SK-N-SH (cell line): ENCODE results near the gene CASK. TPM values are rescaled to one million over a fixed set of nuclear protein-coding genes. Genes with fewer than 3 reads are reported as not detected.
"Not testable (repeated sequence)": the region's sequence is repeated elsewhere in the genome, so short reads cannot be mapped to it uniquely, and the experiment has no call there.

ENCODE experiments used
- CTCF ChIA-PET: fragments of 300-600, 350-600 bp; formaldehyde crosslinking; extraction: SDS; loops from one replicate; lab custom pipeline; 2021; lab: Yijun Ruan, JAX
- POLR2A ChIA-PET: fragments of 350-600 bp; sonication (Branson Sonifier 250); formaldehyde crosslinking; extraction: SDS; loops from one replicate; lab custom pipeline; 2020; ENCODE audit warnings: antibody characterized with exemption, inconsistent platforms; lab: Yijun Ruan, JAX
- DNase-seq: peaks from one replicate; pipeline ENCODE4 v3.0.0; 2012
- H2AFZ ChIP-seq: fragments of 200-600 bp; sonication (generic); 2 replicates; pipeline ENCODE4 v1.8.1; 2016; ENCODE audit warnings: antibody characterized with exemption, mild to moderate bottlenecking, low read depth
- H3F3A ChIP-seq: fragments of 200-600 bp; sonication (generic); replicated peaks from 2 replicates; pipeline ENCODE3; 2016; ENCODE audit warnings: antibody characterized with exemption, mild to moderate bottlenecking; ENCODE audit not compliant: insufficient read depth
- H3K27ac ChIP-seq, 2 experiments: fragments of 200-500 bp in 1 of 2; fragments of 200-600 bp in 1 of 2; sonication (Bioruptor generic) in 1 of 2; sonication (generic), shearing (Covaris generic) in 1 of 2; 2 replicates each; pipeline versions ENCODE4 v1.5.1 to v1.6.1; 2014 to 2016; ENCODE audit warnings: low read depth in 2 of 2, inconsistent platforms in 1 of 2, low read length in 1 of 2, mild to moderate bottlenecking in 1 of 2, mixed read lengths in 1 of 2
- H3K27me3 ChIP-seq: fragments of 200-600 bp; sonication (generic), shearing (Covaris generic); 2 replicates; pipeline ENCODE4 v1.6.1; 2016; ENCODE audit warnings: mixed run types; ENCODE audit not compliant: insufficient read depth
- H3K36me3 ChIP-seq, 2 experiments: fragments of 200-500 bp in 1 of 2; fragments of 200-600 bp in 1 of 2; sonication (Bioruptor generic) in 1 of 2; sonication (generic) in 1 of 2; replicated peaks in 1 of 2; 2 replicates each; pipeline versions ENCODE3 to v1.5.1; 2014 to 2016; ENCODE audit warnings: low read length in 1 of 2, mild to moderate bottlenecking in 1 of 2; ENCODE audit not compliant: insufficient read depth in 2 of 2, control insufficient read depth in 1 of 2
- H3K4me1 ChIP-seq, 2 experiments: fragments of 200-500 bp in 1 of 2; fragments of 200-600 bp in 1 of 2; sonication (Bioruptor generic) in 1 of 2; sonication (generic), shearing (Covaris generic) in 1 of 2; 2 replicates each; pipeline versions ENCODE4 v1.5.1 to v1.6.1; 2014 to 2016; ENCODE audit warnings: low read depth in 1 of 2, low read length in 1 of 2, mixed run types in 1 of 2; ENCODE audit not compliant: insufficient read depth in 2 of 2, control insufficient read depth in 1 of 2
- H3K4me2 ChIP-seq: fragments of 200-600 bp; sonication (generic), shearing (Covaris generic); 2 replicates; pipeline ENCODE4 v1.6.1; 2017; ENCODE audit warnings: mixed run types
- H3K4me3 ChIP-seq, 2 experiments: fragments of 200-500 bp in 1 of 2; fragments of 200-600 bp in 1 of 2; sonication (Bioruptor generic) in 1 of 2; sonication (generic), shearing (Covaris generic) in 1 of 2; 2 replicates each; pipeline versions ENCODE4 v1.5.1 to v1.8.1; 2014 to 2016; ENCODE audit warnings: low read depth in 2 of 2, inconsistent platforms in 1 of 2, low read length in 1 of 2, mild to moderate bottlenecking in 1 of 2, mixed read lengths in 1 of 2, moderate library complexity in 1 of 2
- H3K79me2 ChIP-seq: fragments of 200-600 bp; sonication (generic); 2 replicates; pipeline ENCODE4 v1.8.1; 2017; ENCODE audit warnings: mild to moderate bottlenecking; ENCODE audit not compliant: insufficient read depth
- H3K9ac ChIP-seq: fragments of 200-600 bp; sonication (generic); 2 replicates; pipeline ENCODE4 v1.6.1; 2017; ENCODE audit warnings: mixed run types
- H3K9me2 ChIP-seq: fragments of 200-600 bp; sonication (generic); 2 replicates; pipeline ENCODE4 v1.6.1; 2017; ENCODE audit warnings: mixed run types
- H3K9me3 ChIP-seq: fragments of 200-600 bp; sonication (generic); 2 replicates; pipeline ENCODE4 v1.6.1; 2017; ENCODE audit warnings: mixed run types, mild to moderate bottlenecking, moderate library complexity
- H4K20me1 ChIP-seq: fragments of 200-600 bp; sonication (generic); 2 replicates; pipeline ENCODE4 v1.6.1; 2017; ENCODE audit warnings: mild to moderate bottlenecking, mixed run types; ENCODE audit not compliant: insufficient read depth
- FOXM1 ChIP-seq: IDR thresholded peaks from 2 replicates; pipeline ENCODE4 v1.4.0; 2012; ENCODE audit warnings: low read depth, mild to moderate bottlenecking
- NFIC ChIP-seq: IDR thresholded peaks from 2 replicates; pipeline ENCODE4 v1.4.0; 2012; ENCODE audit warnings: borderline replicate concordance
- POLR2AphosphoS5 ChIP-seq: IDR thresholded peaks from 2 replicates; pipeline ENCODE4 v1.6.1; 2012; ENCODE audit warnings: low read depth, low read length
- RXRA ChIP-seq: IDR thresholded peaks from 2 replicates; pipeline ENCODE4 v1.4.0; 2012; ENCODE audit warnings: low read depth, mild to moderate bottlenecking, borderline replicate concordance
- TCF12 ChIP-seq: IDR thresholded peaks from 2 replicates; pipeline ENCODE4 v1.4.0; 2012
- YY1 ChIP-seq: IDR thresholded peaks from 2 replicates; pipeline ENCODE4 v1.4.0; 2012; ENCODE audit warnings: low read depth, mild to moderate bottlenecking
- WGBS: methylation state at CpG from one replicate; pipeline ENCODE4 v1.1.6; 2017; ENCODE audit warnings: low lambda C conversion rate; 5-methylcytosine and 5-hydroxymethylcytosine counted together
- polyA plus RNA-seq, 3 experiments: library from polyadenylated mRNA; depleted of rRNA; stranded (reverse); fragments of >200 nt; gene quantifications; 2 replicates each; pipeline ENCODE4 v1.2.3, GENCODE V29; 2012
- TF ChIP-seq, protein P1 (sequence below): IDR thresholded peaks from 2 replicates; pipeline ENCODE4; 2012
- TF ChIP-seq, protein P2 (sequence below): IDR thresholded peaks from 2 replicates; pipeline ENCODE4 v1.4.0; 2012; ENCODE audit warnings: low read depth, borderline replicate concordance
- TF ChIP-seq, protein P3 (sequence below): IDR thresholded peaks from 2 replicates; pipeline ENCODE4 v1.4.0; 2012; ENCODE audit warnings: low read depth

Gene CASK
- polyA plus RNA-seq, 1 of the 3 experiments (the other 2 are of a cell fraction): 7.0 TPM

DNA sequence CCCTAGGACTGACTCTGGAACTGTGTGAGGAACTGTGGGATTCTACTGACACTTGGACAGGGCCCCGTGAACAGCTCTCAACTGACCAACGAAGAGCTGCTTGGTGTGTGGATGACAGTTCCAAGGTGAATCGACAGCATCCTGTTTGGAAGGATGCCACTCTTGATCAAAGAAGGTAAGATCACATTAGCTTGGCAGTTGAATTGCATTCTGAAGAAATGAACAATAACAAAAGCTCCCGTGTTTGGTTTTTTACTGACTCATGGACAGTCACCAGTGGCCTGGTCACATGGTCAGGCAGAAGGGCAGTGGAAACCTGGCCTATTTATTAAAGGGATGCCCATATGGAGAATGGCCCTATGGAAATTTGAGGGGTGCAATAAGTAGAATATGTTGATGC lies 267.7 kb downstream of the CASK start:
- Histone ChIP-seq H3K79me2 (no peaks in the 10 kb centered on the region), H3K9me2 (no peaks in the 10 kb centered on the region), H4K20me1 (no peaks in the 10 kb centered on the region), H3K27me3 (no peaks in the 10 kb centered on the region), H3K27ac (no peak overlapping the region), H3K4me3 (no peak overlapping the region), H3K9me3 (no peaks in the 10 kb centered on the region), H3F3A (no peaks in the 10 kb centered on the region), H3K36me3 (peaks cover 0 to 8% of the 10 kb centered on the region in 2 experiments), H2AFZ (no peak overlapping the region), H3K4me1 (no peaks in the 10 kb centered on the region), H3K9ac (no peak overlapping the region), H3K4me2 (no peak overlapping the region)
- 23% methylated on average over 4 of the region's 4 CpGs for whole genome bisulfite sequencing
- TF ChIP-seq, protein P1, sequence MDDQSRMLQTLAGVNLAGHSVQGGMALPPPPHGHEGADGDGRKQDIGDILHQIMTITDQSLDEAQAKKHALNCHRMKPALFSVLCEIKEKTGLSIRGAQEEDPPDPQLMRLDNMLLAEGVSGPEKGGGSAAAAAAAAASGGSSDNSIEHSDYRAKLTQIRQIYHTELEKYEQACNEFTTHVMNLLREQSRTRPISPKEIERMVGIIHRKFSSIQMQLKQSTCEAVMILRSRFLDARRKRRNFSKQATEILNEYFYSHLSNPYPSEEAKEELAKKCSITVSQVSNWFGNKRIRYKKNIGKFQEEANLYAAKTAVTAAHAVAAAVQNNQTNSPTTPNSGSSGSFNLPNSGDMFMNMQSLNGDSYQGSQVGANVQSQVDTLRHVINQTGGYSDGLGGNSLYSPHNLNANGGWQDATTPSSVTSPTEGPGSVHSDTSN: peak; percentile 8; the same call in 1 of the 2 replicates
- no peak for TF ChIP-seq RXRA
- ChIA-PET POLR2A (no interaction called here), CTCF (no interaction called here)
- no peak for DNase-seq

DNA sequence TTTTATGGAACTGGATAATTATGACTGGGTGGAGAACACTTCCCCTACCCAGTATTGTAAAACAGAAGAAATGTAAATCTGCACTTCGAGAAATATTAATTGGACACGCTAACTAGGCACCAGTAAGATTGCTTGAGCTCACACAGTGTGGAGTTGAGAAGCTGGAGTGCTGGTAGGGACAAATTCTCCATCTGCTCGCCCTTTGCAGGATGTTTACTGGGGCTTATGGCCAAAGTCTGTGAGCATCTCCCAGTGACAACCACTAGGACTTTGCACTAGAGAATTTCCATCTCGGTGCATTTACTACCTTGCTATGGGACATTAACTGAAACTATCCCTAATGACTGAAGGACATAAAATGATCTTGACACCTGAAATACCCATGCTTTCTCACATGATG lies 268.3 kb downstream of the CASK start:
- TF ChIP-seq, protein P2, sequence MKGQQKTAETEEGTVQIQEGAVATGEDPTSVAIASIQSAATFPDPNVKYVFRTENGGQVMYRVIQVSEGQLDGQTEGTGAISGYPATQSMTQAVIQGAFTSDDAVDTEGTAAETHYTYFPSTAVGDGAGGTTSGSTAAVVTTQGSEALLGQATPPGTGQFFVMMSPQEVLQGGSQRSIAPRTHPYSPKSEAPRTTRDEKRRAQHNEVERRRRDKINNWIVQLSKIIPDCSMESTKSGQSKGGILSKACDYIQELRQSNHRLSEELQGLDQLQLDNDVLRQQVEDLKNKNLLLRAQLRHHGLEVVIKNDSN: no peak
- TF ChIP-seq POLR2AphosphoS5: no peak
- TF ChIP-seq YY1: no peak
- no peak for TF ChIP-seq NFIC
- TF ChIP-seq FOXM1: no peak
- TF ChIP-seq TCF12: no peak
- TF ChIP-seq, all 33 proteins: peak for 0
- ChIA-PET POLR2A (no interaction called here), CTCF (no interaction called here)
- no peaks in the 10 kb centered on the region for H3K9me2 ChIP-seq
- no peak overlapping the region for H2AFZ ChIP-seq
- whole genome bisulfite sequencing: 45% methylated on average over 4 of the region's 4 CpGs
- no peak overlapping the region for H3K9ac ChIP-seq
- no peak for DNase-seq
- H3K4me2 ChIP-seq: no peak overlapping the region
- no peaks in the 10 kb centered on the region for H3K27me3 ChIP-seq
- H3K27ac ChIP-seq: no peak overlapping the region
- no peak overlapping the region for H3K4me3 ChIP-seq
- H3K79me2 ChIP-seq: no peaks in the 10 kb centered on the region
- H4K20me1 ChIP-seq: no peaks in the 10 kb centered on the region
- H3K36me3 ChIP-seq: peaks cover 0 to 6% of the 10 kb centered on the region in 2 experiments
- no peaks in the 10 kb centered on the region for H3K4me1 ChIP-seq
- H3F3A ChIP-seq: no peaks in the 10 kb centered on the region
- H3K9me3 ChIP-seq: no peaks in the 10 kb centered on the region

DNA sequence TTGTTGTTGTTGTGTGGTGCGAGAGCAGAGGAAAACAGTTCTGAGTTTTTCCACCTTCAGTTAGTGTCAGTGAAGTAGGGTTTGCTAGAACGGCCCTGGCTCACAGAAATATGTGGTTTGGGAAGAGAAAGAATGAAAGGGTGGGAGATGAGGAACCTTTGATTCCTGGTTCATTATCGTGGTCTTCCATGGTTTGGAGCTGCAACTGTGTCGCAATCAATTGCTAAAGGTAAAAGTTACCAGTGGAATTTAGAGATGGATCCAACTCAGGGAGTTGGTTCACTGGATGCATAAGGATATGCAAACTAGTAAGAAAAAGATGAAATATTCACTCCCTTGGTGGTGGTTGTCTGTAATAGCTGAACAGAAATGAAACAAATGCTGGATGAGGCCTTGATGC lies 270.2 kb downstream of the CASK start:
- peaks cover 0 to under 1% of the 10 kb centered on the region in 2 experiments for H3K36me3 ChIP-seq
- DNase-seq: no peak
- H3K27me3 ChIP-seq: no peaks in the 10 kb centered on the region
- no peaks in the 10 kb centered on the region for H3K4me1 ChIP-seq
- CTCF ChIA-PET: no interaction called here
- no peak overlapping the region for H2AFZ ChIP-seq
- no peak overlapping the region for H3K4me3 ChIP-seq
- H4K20me1 ChIP-seq: no peaks in the 10 kb centered on the region
- TF ChIP-seq, protein P3, sequence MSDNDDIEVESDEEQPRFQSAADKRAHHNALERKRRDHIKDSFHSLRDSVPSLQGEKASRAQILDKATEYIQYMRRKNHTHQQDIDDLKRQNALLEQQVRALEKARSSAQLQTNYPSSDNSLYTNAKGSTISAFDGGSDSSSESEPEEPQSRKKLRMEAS: no peak
- no peaks in the 10 kb centered on the region for H3K9me3 ChIP-seq
- no peak overlapping the region for H3K4me2 ChIP-seq
- no peaks in the 10 kb centered on the region for H3F3A ChIP-seq
- POLR2A ChIA-PET: no interaction called here
- 24% methylated on average over 4 of the region's 4 CpGs for WGBS
- H3K79me2 ChIP-seq: no peaks in the 10 kb centered on the region
- H3K9me2 ChIP-seq: no peaks in the 10 kb centered on the region
- no peak overlapping the region for H3K27ac ChIP-seq
- H3K9ac ChIP-seq: no peak overlapping the region

DNA sequence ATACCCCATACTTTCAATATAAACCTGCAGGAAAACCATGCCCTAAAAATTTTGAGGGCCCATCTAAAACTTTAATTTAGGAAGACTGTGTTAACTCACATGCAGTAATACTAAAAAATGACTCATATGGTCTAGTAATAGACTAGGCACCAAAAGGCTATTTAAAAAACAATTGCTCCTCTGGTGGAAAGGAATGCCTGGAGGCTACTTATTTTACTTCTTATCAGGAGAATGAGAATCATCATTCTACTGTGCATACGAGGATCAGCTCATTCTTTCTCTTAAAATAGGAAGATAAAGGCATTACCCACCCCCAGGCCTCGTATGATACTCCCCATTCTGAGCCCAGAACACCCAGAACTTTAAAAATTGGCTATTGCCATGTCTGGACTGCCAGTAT lies 277.2 kb downstream of the CASK start:
- H3K4me1 ChIP-seq, H3K9me3 ChIP-seq, H3K27ac ChIP-seq, H3K9me2 ChIP-seq, H3K36me3 ChIP-seq, H3K9ac ChIP-seq, H4K20me1 ChIP-seq, DNase-seq, H3F3A ChIP-seq, H3K4me3 ChIP-seq, CTCF ChIA-PET, H2AFZ ChIP-seq, H3K79me2 ChIP-seq, H3K4me2 ChIP-seq, H3K27me3 ChIP-seq, POLR2A ChIA-PET: not testable (repeated sequence)
- 61% methylated on average over 2 of the region's 2 CpGs for WGBS
